Measurements from ENCODE around the gene RYK.

GRCh38 chr3:134235577-134236076, 15.0 kb downstream of the RYK start:
- TF ChIP-seq CTCF (conservative IDR thresholded peaks at IDR 0.05; ENCODE audit: low read depth in 2 of 2) (no peak), CREB1 (CRISPR knock-in tag; IDR thresholded peaks at IDR 0.05; ENCODE audit: low read depth) (no peak), ZNF331 (CRISPR knock-in tag; IDR thresholded peaks at IDR 0.05; ENCODE audit: low read depth) (no peak), NANOG (IDR thresholded peaks at IDR 0.05; ENCODE audit: borderline replicate concordance) (no peak), POLR2AphosphoS5 (IDR thresholded peaks at IDR 0.05; ENCODE audit: low read depth) (no peak), EZH2 (IDR thresholded peaks at IDR 0.05; ENCODE audit: low read depth, unreplicated experiment) (no peak), REST (IDR thresholded peaks at IDR 0.05; ENCODE audit: unreplicated experiment) (no peak), ZNF462 (CRISPR knock-in tag; IDR thresholded peaks at IDR 0.05) (no peak), EZH2phosphoT487 (IDR thresholded peaks at IDR 0.05; ENCODE audit: unreplicated experiment) (no peak), ETS1 (IDR thresholded peaks at IDR 0.05) (no peak), STAT1 (IDR thresholded peaks at IDR 0.05; ENCODE audit: unreplicated experiment) (no peak), JUNB (IDR thresholded peaks at IDR 0.05; ENCODE audit: unreplicated experiment) (no peak), ZNF114 (CRISPR knock-in tag; IDR thresholded peaks at IDR 0.05) (no peak)
